GM18873 (cell line): Measurements from ENCODE around the gene WASL.

Experiments
- ATAC-seq: cut with Tn5 transposase; IDR thresholded peaks from one replicate; pipeline ENCODE4 v1.9.1; 2021; ENCODE audit warnings: mild to moderate bottlenecking, moderate library complexity, moderate number of reproducible peaks; ENCODE audit not compliant: unreplicated experiment, low FRiP score

Gene WASL

DNA sequence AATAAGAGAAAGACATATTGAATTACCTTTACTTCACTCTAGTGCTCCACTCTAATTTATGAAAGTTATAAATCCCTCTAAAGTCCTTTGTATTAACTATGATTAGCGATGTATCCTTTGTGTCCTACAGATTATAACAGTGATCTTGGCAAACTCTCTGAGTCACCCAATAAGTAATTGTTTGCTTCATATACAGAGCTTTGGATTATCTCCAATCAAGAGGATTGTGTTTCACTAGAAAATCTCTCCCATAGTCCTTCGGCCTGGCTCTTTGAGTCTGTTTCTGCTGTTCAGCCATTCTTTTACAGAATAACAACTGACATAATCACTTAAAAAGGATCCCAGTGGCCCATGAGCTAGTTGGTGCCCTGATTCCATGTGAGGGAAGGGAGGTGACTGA is 83.6 kb downstream of the WASL start:
- no peak for ATAC-seq

DNA sequence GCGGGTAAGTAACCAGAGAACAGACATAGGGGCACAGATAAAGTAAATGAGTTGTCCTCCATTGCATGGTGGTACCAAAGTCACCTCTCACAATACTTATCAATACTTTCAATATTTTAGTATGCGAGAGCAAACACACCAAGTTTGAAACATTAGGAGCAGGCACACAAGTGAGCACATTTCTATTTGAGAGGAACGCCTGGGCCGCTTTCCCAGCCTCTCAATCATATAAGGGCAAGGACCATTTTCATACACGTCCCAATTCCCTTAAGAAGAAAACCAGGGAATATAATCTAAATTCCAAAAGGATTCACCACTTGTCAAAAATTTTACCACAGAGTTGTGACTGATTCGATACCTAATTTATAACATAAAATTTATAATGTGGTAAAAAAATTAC is 85.6 kb downstream of the WASL start:
- no peak for ATAC-seq

- no peak for ATAC-seq
These were observed 86.0 kb downstream of the WASL start for GRCh38 chr7:123662755-123663154.

GRCh38 chr7:123662293-123662692 is 86.5 kb downstream of the WASL start:
- ATAC-seq, result no peak

- no peak for ATAC-seq
These were observed 87.0 kb downstream of the WASL start for GRCh38 chr7:123661765-123662164.

- no peak for ATAC-seq
These were observed 88.1 kb downstream of the WASL start for GRCh38 chr7:123660514-123661354.

GRCh38 chr7:123658023-123658422 is 90.8 kb downstream of the WASL start:
- ATAC-seq, result no peak

DNA sequence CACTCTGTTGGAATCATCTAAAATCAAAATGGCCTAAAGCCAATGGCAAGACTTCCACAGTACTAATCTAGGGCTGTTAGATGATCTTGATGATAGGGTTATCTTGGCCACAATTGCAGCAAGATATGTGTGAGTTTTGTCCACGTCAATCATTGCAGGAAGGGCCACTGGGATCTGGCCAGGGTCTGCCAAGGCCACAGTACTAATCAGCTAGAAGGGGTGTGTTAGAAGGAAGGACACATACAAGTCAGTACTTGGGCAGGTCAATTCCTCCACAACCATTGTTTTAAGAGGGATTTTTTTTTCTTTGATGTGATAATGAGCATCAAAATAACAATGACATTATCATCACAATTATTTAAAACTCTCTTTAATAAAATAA is 91.5 kb downstream of the WASL start:
- no peak for ATAC-seq

DNA sequence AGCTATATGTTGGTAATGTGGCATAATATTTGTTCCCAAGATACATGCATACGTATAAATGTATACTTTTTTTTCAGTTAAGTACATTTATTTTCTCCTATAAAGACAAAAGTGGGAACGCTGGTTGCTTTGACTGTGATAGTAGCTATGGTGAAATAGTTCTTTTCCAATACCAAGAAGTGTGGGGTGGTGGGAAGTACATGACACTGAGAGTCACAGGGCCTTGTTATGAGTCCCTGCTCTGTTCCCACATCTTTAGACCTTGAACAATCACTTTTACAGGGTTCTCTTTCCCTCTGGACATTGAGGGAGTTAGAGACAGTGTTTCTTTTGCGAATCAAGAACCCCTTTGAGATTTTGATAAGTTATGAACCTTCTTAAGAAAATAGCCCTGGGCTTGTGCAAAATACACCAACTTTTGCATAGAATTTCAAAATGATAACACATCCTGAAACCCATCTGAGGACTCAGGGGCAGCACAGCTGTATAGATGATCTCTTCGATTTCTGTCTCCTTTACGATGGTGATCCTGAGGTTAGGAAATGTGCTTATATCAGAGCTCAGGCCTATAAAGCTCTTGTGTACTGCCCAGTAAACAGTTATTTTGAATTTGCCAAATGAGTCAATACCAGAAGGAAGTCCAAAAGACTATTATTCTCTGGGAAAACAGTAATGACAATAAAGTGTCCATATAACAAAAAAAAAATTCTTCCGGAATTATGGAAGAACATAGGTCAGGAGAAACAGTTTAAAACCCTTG is 92.1 kb downstream of the WASL start:
- no peak for ATAC-seq

DNA sequence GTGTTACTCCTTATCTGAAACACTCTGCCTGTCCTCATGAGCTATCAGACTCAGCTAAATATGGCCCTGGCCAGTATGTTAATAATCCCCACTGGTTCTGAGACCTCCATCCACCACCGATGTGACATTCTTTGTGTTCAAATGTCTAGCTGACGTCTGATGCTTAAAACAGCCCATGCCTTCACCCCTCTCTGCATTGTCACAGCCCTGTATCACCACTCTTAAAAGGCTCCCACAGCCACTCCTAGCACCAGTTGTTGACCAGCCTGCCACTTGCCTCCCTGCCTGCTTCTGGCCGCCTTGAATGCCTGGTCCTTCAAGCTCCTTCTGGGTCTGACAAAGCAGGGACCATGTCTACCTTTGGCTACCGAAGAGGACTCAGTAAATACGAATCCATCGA is 93.2 kb downstream of the WASL start, which contains the start of gene LMOD2:
LMOD2 (plus strand) TSS at position 253 of the 400 bp plus-strand sequence; CDS start at position 351, 98 bp downstream.
- ATAC-seq, result no peak

DNA sequence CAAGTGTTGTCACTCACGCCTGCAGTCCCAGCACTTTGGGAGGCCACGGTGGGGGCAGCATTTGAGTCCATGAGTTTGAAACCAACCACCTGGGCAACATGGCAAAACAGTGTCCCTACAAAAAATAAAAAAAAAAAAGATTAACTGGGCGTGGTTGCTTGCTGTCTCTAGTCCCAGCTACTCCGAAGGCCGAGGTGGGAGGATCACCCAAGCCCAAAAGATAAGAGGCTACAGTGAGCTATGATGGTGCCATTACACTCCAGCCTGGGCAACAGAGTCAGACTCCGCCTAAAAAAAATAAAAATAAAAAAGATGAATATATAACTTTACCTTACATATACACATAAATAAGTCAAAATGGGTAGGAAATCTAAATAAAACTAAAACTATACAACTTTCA is 95.6 kb downstream of the WASL start:
- ATAC-seq, result no peak

- no peak for ATAC-seq
These were observed 96.4 kb downstream of the WASL start for GRCh38 chr7:123652406-123652805.

DNA sequence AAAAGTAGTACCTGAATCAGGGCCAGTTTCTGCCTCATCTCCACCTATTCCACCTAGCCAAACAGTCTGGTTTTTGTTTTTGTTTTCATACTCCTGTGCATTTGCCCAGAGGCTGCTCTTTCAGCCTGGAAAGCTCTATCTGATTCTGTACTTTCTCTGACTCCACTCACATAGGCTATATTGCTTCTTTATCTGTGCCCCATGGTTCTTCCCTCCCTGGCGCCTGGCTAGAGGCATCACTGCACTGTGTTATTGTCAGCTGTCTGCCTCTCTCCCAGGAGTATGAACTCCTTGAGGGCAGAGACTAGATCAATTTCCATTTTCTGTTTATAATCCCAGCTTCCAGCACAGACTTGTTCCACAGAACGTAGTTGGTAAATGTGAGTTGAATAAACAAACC is 98.2 kb downstream of the WASL start:
- ATAC-seq, result no peak

DNA sequence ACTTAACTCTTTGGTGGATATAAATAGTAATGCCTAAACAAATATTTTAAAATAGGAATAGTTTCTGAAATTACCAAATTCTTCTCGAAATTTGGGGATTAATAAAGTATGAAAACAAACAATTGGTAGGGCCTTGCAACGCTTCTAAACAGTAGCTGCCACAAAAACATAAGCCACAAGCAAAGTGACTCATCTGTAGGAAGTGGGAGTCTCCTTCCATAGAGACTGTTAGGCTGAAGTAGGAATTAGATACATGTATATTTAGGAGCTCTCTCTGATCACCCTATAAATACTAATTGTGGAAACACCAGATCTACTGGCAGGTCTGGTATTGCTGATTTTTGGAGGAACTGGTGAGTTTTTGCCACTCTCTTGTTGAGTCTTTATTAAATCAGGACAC is 98.8 kb downstream of the WASL start:
- ATAC-seq, result no peak

DNA sequence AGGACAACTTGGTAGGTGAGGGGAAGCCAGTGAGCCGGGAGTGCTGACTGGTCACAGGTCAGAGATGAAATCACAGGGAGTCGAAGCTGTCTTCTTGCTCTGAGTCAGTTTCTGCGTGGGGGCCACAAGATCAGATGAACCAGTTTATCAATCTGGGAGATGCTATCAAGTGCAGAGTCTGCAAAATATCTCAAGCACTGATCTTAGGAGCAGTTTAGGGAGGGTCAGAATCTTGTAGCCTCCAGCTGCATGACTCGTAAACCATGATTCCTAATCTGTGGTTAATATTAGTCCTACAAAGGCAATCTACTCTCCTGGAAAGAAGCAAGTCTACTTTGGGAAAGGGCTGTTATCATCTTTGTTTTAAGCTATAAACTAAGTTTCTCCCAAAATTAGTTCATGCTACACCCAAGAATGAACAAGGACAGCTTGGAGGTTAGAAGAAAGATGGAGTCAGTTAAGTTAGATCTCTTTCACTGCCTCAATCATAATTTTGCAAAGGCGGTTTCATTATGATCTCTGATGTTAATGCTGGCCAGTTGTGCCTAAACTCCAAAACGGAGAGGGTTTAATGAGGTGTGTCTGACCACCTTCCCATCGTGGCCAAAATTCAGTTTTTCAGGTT is 101.6 kb downstream of the WASL start:
- no peak for ATAC-seq

DNA sequence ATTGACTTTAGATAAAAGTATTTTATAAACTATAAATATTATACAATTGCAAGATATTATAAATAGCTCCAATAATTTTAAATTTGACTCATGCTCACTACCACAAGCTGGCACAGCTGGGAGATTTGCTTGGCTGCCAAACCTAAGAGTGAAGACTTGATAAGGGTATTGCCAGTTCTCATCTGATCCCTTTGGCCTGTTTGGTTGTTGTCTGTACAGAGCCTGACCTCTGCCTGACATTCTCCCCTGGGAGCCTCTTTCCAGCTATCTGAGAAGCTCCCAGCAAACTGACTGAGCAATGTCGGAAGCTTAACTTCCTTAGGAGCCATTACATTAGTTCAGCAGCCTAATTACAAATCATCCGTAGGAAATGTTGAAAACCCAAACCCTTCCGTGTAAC is 103.3 kb downstream of the WASL start:
- ATAC-seq, result no peak

GRCh38 chr7:123643495-123644441 is 105.0 kb downstream of the WASL start:
- ATAC-seq, result no peak

- ATAC-seq, result no peak
These were observed 106.9 kb downstream of the WASL start for GRCh38 chr7:123641901-123642300.

DNA sequence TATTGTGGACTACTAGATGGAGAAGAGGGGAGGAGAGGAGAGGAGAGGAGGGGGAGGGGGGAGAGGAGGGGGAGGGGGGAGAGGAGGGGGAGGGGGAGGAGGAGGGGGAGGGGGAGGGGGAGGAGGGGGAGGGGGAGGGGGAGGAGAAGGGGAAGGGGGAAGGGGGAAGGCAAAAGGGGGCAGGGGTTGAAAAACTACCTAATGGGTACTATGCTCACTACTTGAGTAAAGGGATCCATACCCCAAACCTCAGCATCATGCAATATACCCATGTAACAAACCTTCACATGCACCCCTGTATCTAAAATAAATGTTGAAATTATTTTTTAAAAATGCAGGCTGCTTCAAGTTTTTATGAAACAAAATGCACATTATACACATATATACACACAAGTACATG is 108.2 kb downstream of the WASL start:
- ATAC-seq, result no peak

GRCh38 chr7:123639631-123640030 is 109.2 kb downstream of the WASL start:
- ATAC-seq, result no peak
